Endothelial cell of umbilical vein (primary cell): Measurements from ENCODE around the gene LCA5L.
A peak's percentile ranks its signal among the peaks of the same experiment; 100 is the strongest.

ENCODE experiments used
- EZH2 ChIP-seq: IDR thresholded peaks from 2 replicates; pipeline ENCODE4 v1.6.1; 2012; ENCODE audit warnings: borderline replicate concordance, low read depth, mild to moderate bottlenecking, moderate library complexity, low read length, inconsistent platforms; ENCODE audit not compliant: severe bottlenecking
- GATA2 ChIP-seq: IDR thresholded peaks from 2 replicates; pipeline ENCODE4 v1.7.0; 2011; ENCODE audit warnings: low read depth, mild to moderate bottlenecking, moderate library complexity, mixed read lengths, low read length; ENCODE audit not compliant: insufficient read length, insufficient read depth
- MYC ChIP-seq: IDR thresholded peaks from one replicate; pipeline ENCODE4 v1.6.1; 2011; ENCODE audit warnings: mild to moderate bottlenecking, low read depth, low read length
- POLR2AphosphoS5 ChIP-seq: IDR thresholded peaks from 2 replicates; pipeline ENCODE4 v1.6.1; 2012; ENCODE audit warnings: low read depth, mild to moderate bottlenecking, control low read depth, low read length, moderate library complexity; ENCODE audit not compliant: insufficient read depth
- TF ChIP-seq, protein P1 (sequence below), 2 donors: IDR thresholded peaks; 1 replicate in 1 of 2; 2 replicates in 1 of 2; pipeline ENCODE4 v1.5.1; 2011; ENCODE audit warnings: low read length in 2 of 2, mild to moderate bottlenecking in 2 of 2, moderate library complexity in 2 of 2, control low read depth in 1 of 2, inconsistent platforms in 1 of 2, low read depth in 1 of 2; ENCODE audit not compliant: insufficient read depth in 1 of 2; ENCODE audit errors: extremely low read depth in 1 of 2

DNA sequence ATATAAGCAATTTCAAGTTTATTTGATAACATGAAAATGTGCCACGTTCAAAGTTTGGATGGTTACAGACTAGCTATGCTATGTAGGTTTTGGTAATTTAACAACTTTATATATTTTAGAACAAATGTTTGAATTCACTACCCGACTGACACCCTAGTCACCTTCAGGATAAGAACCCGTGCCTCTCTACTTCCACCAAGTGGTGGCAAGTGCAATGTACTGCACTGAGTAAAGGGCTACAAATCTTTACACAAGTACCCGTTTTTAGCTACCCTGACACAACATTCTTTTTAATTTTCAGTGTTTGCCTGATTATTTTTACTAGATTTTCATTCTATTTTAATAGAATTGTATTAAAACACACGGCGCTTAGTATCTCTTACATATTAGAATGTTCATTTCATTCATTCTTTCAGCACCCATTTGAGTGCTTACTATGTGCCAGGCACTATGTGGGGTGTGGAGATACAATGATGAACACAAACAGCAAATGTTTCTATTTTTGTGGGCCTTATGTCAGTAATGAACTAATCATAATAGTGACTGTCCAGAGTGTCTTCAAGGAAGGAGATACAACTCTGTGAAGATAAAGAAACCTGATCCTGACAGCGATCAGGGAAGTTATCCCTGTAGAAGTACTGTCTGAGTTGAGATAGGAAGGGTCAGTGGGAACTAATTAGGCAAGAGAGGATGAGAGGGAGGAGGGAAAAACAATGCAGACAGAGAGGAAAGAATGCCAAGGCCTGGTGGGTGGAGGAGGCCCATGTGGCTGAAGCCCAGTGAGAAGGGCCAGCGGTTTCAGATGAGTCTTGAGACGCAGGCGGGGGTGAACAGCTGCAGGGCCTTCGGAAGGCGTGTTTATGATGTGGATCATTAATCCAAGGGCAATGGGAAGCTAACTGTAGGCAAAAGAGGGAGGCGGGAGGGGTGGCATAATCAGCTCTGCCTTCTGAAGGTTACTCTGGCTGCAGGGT lies 3.8 kb downstream of the LCA5L start:
- TF ChIP-seq, protein P1, sequence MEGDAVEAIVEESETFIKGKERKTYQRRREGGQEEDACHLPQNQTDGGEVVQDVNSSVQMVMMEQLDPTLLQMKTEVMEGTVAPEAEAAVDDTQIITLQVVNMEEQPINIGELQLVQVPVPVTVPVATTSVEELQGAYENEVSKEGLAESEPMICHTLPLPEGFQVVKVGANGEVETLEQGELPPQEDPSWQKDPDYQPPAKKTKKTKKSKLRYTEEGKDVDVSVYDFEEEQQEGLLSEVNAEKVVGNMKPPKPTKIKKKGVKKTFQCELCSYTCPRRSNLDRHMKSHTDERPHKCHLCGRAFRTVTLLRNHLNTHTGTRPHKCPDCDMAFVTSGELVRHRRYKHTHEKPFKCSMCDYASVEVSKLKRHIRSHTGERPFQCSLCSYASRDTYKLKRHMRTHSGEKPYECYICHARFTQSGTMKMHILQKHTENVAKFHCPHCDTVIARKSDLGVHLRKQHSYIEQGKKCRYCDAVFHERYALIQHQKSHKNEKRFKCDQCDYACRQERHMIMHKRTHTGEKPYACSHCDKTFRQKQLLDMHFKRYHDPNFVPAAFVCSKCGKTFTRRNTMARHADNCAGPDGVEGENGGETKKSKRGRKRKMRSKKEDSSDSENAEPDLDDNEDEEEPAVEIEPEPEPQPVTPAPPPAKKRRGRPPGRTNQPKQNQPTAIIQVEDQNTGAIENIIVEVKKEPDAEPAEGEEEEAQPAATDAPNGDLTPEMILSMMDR (IDR thresholded peaks at IDR 0.05; ENCODE audit: extremely low read depth in 1 of 2, insufficient read depth in 1 of 2, low read depth in 1 of 2, low read length in 2 of 2) = peak; percentile 70 to 71
- TF ChIP-seq EZH2 = no peak
- TF ChIP-seq GATA2 = no peak
- TF ChIP-seq MYC = no peak
- no peak for TF ChIP-seq POLR2AphosphoS5
